Retinal pigment epithelial cell (primary cell): Measurements from ENCODE around the gene NLGN4X.

Experiments
- DNase-seq: peaks from one replicate; pipeline ENCODE4 v3.0.0-alpha.2; 2010; ENCODE audit warnings: low read depth
- H3K4me3 ChIP-seq: 2 replicates; pipeline ENCODE4 v1.5.1; 2011; ENCODE audit warnings: mild to moderate bottlenecking, low read length, control low read depth, moderate library complexity
- TF ChIP-seq, protein P1 (sequence below): conservative IDR thresholded peaks from 2 replicates; pipeline ENCODE4 v1.5.1; 2011; ENCODE audit warnings: low read depth, low read length, control low read depth, inconsistent platforms

Gene NLGN4X

DNA sequence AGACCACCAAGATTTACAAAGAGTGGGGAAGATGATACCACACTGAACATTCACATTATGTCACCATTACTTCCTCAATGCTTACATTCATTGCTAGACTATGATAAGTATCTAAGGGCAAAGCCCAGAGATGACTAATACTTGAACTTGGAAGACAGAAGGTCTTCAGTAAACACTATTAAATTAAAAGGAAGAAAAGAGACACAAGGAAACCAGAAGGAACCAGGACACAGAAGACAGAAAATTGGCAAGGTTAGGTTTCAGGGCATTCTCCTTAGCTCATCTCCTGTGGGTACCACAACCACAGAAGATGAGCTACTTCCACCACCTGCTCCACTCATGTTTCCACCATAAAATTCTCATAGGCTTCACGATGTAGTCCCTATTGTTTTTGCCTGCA, 64.9 kb downstream of the NLGN4X start:
- H3K4me3 ChIP-seq: no peak overlapping the region
- TF ChIP-seq, protein P1, sequence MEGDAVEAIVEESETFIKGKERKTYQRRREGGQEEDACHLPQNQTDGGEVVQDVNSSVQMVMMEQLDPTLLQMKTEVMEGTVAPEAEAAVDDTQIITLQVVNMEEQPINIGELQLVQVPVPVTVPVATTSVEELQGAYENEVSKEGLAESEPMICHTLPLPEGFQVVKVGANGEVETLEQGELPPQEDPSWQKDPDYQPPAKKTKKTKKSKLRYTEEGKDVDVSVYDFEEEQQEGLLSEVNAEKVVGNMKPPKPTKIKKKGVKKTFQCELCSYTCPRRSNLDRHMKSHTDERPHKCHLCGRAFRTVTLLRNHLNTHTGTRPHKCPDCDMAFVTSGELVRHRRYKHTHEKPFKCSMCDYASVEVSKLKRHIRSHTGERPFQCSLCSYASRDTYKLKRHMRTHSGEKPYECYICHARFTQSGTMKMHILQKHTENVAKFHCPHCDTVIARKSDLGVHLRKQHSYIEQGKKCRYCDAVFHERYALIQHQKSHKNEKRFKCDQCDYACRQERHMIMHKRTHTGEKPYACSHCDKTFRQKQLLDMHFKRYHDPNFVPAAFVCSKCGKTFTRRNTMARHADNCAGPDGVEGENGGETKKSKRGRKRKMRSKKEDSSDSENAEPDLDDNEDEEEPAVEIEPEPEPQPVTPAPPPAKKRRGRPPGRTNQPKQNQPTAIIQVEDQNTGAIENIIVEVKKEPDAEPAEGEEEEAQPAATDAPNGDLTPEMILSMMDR: no peak
- DNase-seq: no peak

DNA sequence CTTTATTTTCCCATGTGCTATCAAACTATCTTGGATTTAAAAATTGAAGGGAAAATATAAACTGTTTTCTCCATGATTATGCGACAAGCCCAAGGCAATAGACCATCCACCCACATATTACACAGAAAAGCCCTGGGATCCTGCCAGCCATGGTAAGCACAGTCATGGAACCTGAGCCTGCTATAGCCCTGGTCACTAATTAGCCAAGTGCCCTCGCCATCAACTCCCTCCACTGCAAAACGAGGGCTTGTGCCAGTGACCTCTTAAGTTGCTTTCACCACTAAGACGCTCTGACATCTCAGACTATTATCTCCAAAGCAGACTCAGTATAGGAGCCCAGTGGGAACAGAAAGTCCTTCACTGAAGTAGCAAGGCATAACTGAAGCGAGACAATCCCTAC, 69.2 kb downstream of the NLGN4X start:
- TF ChIP-seq, protein P1: no peak
- no peak overlapping the region for H3K4me3 ChIP-seq

DNA sequence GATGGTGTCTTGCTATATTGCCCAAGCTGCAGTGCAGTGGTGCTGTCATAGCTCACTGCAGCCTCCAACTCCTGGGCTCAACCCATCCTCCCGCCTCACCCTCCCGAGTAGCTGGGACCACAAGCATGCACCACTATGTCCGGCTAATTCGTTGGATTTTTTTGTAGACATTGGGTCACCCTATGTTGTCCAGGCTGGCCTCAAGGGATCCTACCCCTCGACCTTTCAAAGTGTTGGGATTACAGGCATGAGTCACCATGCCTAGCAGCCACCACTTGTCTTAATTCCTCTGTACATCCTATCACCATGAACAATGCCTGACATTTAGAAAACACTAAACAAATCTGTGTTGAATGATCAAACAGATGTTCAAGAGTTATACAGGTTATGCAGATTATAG, 76.7 kb downstream of the NLGN4X start:
- TF ChIP-seq, protein P1: no peak
- no peak overlapping the region for H3K4me3 ChIP-seq
- no peak for DNase-seq

More for the DNA sequence above, 69.2 kb downstream of the NLGN4X start:
- DNase-seq: peak; percentile 18

DNA sequence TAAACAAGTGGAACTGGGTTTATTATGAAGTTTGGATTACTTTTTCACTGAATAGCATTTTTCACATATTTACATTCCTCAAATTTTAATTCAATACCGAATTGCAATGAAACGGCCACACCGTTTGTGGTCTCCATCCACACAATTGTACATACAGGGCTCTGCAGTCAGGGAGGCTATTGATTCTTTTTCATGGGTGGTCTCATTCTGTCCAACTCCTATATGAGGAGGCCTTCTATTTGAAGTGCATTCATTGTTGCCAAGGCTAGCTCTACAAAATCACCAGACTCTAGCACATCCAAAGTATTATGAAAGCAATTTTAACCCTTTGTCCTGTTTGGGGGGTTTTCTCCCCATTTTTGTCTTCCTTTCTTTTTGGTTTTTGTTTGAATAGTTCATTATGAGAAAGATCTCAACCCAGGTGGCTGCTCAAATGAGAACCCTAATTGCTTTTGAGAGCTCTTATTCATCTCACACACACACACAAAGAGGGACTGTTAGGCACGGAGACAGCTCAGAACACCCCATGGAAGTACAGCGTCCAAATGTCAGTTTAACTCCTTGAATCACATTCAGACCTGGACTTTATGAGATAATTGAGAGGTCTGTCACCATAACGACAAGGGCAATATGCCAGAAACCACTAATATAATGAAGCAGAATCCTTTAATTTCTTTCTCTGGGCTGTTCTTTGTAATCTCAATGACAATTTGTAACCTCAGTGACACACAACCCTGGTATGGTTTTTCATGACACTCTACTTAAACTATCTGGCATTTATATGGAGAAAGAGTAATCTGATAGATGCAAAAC, 79.4 kb downstream of the NLGN4X start:
- no peak for DNase-seq
- H3K4me3 ChIP-seq: no peak overlapping the region
- TF ChIP-seq, protein P1: no peak

DNA sequence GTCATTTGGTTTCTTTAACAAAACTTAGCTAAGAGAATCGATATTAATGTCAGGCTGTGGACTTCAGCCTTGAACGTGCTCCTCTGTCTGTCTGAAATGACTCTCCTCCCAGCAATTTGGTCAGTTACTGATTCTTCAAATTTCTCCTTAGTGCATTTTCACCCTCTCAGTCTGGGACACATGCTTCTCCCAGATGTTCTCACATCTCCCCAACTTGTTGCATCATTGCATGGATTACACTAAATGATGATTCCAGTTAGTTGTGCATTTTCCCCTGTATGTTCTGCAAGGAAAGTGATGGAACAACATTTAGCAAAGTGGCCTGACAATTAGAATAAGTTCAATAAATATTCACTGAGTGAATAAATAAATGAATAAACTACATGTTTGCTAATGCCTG, 94.4 kb downstream of the NLGN4X start:
- TF ChIP-seq, protein P1: no peak
- H3K4me3 ChIP-seq: no peak overlapping the region
- DNase-seq: no peak

DNA sequence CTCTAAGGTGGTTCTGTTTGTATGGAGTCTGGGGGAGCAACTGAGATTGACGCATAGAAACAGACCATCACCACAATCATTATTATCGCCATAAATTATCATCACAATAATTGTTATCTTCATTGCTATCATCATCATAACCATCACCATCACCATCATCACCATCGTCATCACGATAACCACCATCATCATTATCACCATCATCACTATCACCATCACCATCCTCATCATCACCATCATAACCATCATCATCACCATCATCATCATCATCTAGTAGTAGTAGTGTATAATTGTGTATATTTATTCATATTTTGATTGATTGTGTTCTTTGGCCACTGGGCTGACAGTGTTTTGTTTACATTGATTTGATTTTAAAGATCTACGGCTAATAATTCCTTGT, 95.7 kb downstream of the NLGN4X start:
- no peak overlapping the region for H3K4me3 ChIP-seq
- DNase-seq: no peak
- TF ChIP-seq, protein P1: no peak

DNA sequence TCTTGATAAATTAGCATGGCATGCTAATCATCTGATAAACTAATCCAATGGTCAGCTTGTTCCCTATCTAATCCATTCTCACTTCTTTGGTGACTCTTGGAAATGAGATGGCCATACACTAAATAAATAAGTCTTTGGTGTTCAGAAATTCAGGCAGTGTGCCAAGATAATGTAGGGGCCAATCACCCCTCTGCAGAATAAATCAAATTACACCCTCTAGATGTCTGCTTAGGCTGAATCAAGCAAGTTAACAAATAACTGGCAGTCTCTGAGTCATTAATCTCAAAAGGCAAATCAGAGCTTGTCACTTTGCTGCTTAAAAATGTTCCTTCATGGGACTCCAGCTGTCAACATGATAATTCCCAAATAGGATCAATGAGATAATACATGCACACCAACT, 97.4 kb downstream of the NLGN4X start:
- TF ChIP-seq, protein P1: no peak
- no peak overlapping the region for H3K4me3 ChIP-seq
- DNase-seq: no peak
